Suprapubic skin (tissue), 4 donors: ENCODE measurements around the gene PLB1. TPM values are rescaled to one million over a fixed set of nuclear protein-coding genes. Genes with fewer than 3 reads are reported as not detected.

Experiments used
- DNase-seq, 2 donors: peaks; one replicate each; pipeline ENCODE4 v3.0.0-alpha.2; 2019; ENCODE audit warnings: low spot score in 2 of 2
- H3K27ac ChIP-seq: fragments of 200-600 bp; sonication (generic); one replicate; pipeline ENCODE4 v1.5.1; 2019
- H3K27me3 ChIP-seq: fragments of 200-600 bp; sonication (generic); one replicate; pipeline ENCODE4 v1.5.1; 2019
- H3K36me3 ChIP-seq: fragments of 200-600 bp; sonication (generic); one replicate; pipeline ENCODE4 v1.5.1; 2019
- H3K4me1 ChIP-seq: fragments of 200-600 bp; sonication (generic); one replicate; pipeline ENCODE4 v1.5.1; 2019
- H3K4me3 ChIP-seq: fragments of 200-600 bp; sonication (generic); one replicate; pipeline ENCODE4 v1.5.1; 2019; ENCODE audit warnings: mild to moderate bottlenecking
- H3K9me3 ChIP-seq: fragments of 200-600 bp; sonication (generic); one replicate; pipeline ENCODE4 v1.5.1; 2019
- CTCF ChIP-seq, 2 donors: fragments of 200-600 bp in 1 of 2; fragments of 450-650 bp in 1 of 2; sonication (generic) in 1 of 2; IDR thresholded peaks; one replicate each; pipeline ENCODE4 v1.5.1; 2016 to 2019; ENCODE audit warnings: antibody characterized with exemption in 2 of 2, mild to moderate bottlenecking in 1 of 2, moderate library complexity in 1 of 2
- EP300 ChIP-seq: sonication (generic); formaldehyde crosslinking; IDR thresholded peaks from one replicate; pipeline ENCODE4 v1.6.1; 2017; ENCODE audit warnings: antibody characterized with exemption
- POLR2A ChIP-seq, 2 donors: fragments of 450-650 bp; IDR thresholded peaks; one replicate each; pipeline ENCODE4 v1.6.1; 2017; ENCODE audit warnings: antibody characterized with exemption in 2 of 2, mild to moderate bottlenecking in 2 of 2, moderate library complexity in 2 of 2
- POLR2AphosphoS5 ChIP-seq, 3 donors: sonication (generic); formaldehyde crosslinking; IDR thresholded peaks; one replicate each; pipeline ENCODE4 v1.6.1; 2017; ENCODE audit warnings: antibody characterized with exemption in 3 of 3
- WGBS: methylation state at CpG from one replicate; pipeline ENCODE4 v1.1.5; 2018; 5-methylcytosine and 5-hydroxymethylcytosine counted together
- total RNA-seq, 4 donors: library from RNA; depleted of rRNA; stranded (reverse); fragments of >200 nt; gene quantifications; one replicate each; pipeline ENCODE4 v1.1.0, GENCODE V29; 2016

The PLB1 gene
- total RNA-seq, 4 donors from 2014 or later = 3.9 to 21.6 (median 9.1) TPM

DNA sequence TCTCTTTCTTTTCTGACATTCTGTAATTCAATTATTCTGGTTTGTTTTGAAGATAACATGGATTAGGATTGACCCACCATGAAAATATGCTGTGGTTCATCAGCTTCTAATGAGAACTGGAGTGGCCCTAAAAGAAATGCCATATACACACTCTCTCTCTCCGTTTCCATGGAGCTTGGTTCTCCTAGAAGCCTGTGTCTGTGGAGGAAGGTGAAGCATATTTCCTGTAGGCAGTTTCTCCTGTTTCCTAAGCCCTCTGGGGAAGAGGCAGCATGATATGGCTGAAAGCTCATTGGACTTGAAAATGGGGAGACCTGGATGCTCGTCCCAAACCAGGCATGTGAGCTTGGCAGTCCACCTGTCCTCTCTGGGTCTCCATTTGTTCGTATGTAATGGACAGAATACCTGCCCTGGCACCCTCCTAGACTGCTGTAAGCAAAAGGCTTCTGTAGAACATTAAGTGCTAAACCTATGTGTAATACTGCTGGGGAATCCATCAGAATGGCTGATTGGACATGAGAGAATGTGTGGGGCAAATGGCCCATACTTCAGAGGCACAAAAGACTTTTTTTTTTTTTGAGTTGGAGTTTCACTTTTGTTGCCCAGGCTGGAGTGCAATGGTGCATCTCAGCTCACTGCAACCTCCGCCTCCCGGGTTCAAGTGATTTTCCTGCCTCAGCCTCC lies 180.4 kb downstream of the PLB1 start:
- Histone ChIP-seq H3K4me1 (peaks cover 18% of the 10 kb centered on the region), H3K36me3 (no peaks in the 10 kb centered on the region), H3K9me3 (peaks cover 4% of the 10 kb centered on the region), H3K4me3 (no peak overlapping the region), H3K27me3 (no peaks in the 10 kb centered on the region), H3K27ac (no peak overlapping the region)
- no peak for DNase-seq
- TF ChIP-seq POLR2A (IDR thresholded peaks at IDR 0.05) (no peak), POLR2AphosphoS5 (IDR thresholded peaks at IDR 0.05) (no peak), CTCF (IDR thresholded peaks at IDR 0.05) (no peak), EP300 (no peak)
- WGBS = 87% methylated on average over 5 of the region's 5 CpGs

DNA sequence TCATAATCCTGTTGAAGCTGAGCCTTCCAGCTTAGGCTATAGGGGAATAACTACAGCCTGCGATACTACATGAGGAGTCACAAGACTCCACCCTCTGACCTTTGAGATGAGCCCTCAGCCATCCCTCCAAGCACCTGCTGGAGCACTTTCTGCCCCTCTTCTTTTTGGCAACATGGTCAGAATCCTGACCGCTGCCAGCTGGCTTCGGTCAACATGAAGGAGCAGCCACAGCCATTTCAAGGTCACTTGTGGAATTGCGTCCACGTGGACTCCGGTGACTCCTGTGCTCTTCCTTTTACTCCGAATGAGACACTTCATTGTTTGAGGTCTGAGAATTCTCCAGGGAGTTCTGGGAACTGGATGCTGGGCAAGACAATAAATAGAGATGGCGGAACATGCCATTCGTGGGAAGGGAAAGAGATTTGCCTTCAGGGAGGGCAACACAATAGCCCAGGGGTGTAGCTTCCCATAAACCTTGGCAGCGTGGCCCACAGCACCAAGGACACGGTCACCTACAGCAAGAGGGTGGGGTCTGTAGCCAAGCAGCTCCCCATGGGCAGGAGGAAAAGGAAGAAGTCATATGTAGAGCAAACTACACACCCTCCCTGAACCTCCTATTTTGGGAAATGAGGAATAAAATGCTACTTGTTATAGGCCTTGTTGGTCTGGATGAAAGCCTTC lies 182.5 kb downstream of the PLB1 start:
- Histone ChIP-seq H3K36me3 (no peaks in the 10 kb centered on the region), H3K27ac (peak overlapping the region; percentile 68), H3K9me3 (peaks cover under 1% of the 10 kb centered on the region), H3K27me3 (no peaks in the 10 kb centered on the region), H3K4me1 (peaks cover 29% of the 10 kb centered on the region), H3K4me3 (no peak overlapping the region)
- DNase-seq = no peak
- no peak for TF ChIP-seq EP300
- TF ChIP-seq POLR2AphosphoS5 (IDR thresholded peaks at IDR 0.05) = peak in 1 of 3 donors; percentile 49
- WGBS = 63% methylated on average over 11 of the region's 11 CpGs

DNA sequence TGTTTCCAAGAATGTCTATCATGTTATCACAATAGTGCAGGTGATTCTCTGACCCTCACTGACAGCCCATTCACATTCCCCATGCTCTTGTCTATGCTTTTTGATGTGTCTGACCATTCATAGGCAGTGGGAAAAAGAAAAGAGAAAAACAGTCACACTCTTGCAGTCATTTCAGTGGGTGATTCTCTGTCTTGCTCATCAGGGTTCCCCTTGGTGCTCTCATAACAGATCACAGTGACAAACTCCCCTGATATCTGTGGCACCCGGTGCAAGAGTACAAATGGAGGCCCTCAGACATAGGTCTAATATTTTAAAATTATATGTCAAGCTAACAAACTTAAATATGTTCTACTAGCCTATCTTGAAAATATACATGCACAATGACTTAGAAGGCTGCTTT lies 183.1 kb downstream of the PLB1 start:
- Histone ChIP-seq H3K9me3 (no peaks in the 10 kb centered on the region), H3K27me3 (no peaks in the 10 kb centered on the region), H3K4me1 (peaks cover 35% of the 10 kb centered on the region), H3K4me3 (no peak overlapping the region), H3K27ac (peak overlapping the region; percentile 68), H3K36me3 (no peaks in the 10 kb centered on the region)
- TF ChIP-seq POLR2A (IDR thresholded peaks at IDR 0.05) (no peak), CTCF (IDR thresholded peaks at IDR 0.05) (no peak), POLR2AphosphoS5 (IDR thresholded peaks at IDR 0.05) (no peak), EP300 (no peak)
- 90% methylated on average over 1 of the region's 1 CpG for WGBS
- no peak for DNase-seq

DNA sequence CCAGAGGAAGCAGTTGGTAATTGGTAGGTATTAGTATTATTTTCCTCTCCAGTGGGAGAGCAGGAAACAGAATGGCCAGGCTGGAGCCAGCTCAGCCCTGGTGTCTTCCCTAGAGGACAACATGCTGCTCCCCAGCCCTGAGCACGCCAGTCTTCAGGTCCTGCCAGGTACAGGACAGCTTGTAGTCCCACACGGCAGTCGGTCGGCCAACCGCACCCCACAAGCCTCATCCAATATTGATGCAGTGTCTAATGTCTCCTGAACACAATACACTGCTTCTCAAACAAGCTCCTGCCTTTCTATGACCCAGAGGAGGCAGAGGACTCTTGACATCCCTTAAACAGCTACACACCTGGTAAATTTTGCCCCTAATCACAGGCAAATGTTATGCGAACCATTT lies 184.8 kb downstream of the PLB1 start:
- no peak overlapping the region for H3K4me3 ChIP-seq
- peak overlapping the region; percentile 52 for H3K27ac ChIP-seq
- TF ChIP-seq POLR2AphosphoS5 (IDR thresholded peaks at IDR 0.05) = no peak
- no peak for TF ChIP-seq CTCF (IDR thresholded peaks at IDR 0.05)
- TF ChIP-seq EP300 = no peak
- TF ChIP-seq POLR2A (IDR thresholded peaks at IDR 0.05) = no peak
- 100% methylated on average over 6 of the region's 6 CpGs for WGBS
- no peaks in the 10 kb centered on the region for H3K27me3 ChIP-seq
- no peaks in the 10 kb centered on the region for H3K36me3 ChIP-seq
- no peaks in the 10 kb centered on the region for H3K9me3 ChIP-seq
- DNase-seq = no peak
- peaks cover 37% of the 10 kb centered on the region for H3K4me1 ChIP-seq

DNA sequence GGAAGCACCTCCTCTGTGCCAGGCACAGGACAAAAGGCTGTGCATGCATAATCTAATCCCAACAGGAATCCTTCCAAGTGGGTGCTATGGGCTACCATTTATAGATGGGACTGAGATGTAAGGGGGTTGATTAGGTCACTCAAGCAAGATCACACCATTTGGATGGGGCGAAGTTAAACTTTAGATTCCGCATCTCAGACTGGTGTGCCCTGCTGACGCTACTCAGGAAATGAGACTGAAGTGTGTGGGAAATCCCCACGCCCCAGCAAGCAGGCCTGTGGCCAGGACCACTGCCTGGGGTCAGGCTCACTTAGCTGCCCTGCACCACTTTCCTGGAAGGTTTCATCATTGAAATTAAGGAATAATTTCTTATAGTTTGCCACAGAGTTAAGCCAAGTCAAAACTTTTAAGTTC lies 185.3 kb downstream of the PLB1 start:
- 45% methylated on average over 3 of the region's 4 CpGs for WGBS
- no peak for DNase-seq
- Histone ChIP-seq H3K9me3 (no peaks in the 10 kb centered on the region), H3K4me3 (no peak overlapping the region), H3K27me3 (no peaks in the 10 kb centered on the region), H3K27ac (peak overlapping the region; percentile 52), H3K36me3 (no peaks in the 10 kb centered on the region), H3K4me1 (peaks cover 37% of the 10 kb centered on the region)
- TF ChIP-seq CTCF (IDR thresholded peaks at IDR 0.05) (no peak), POLR2AphosphoS5 (IDR thresholded peaks at IDR 0.05) (no peak), POLR2A (IDR thresholded peaks at IDR 0.05) (no peak), EP300 (no peak)
